ENCODE results near the gene GABRA5. TPM values are rescaled to one million over a fixed set of nuclear protein-coding genes. Genes with fewer than 3 reads are reported as not detected.

The GABRA5 gene
- polyA plus RNA-seq, 1 donor from 2014 or later, result 25.3 TPM

GRCh38 chr15:26945046-26945445 lies 78.2 kb downstream of the GABRA5 start:
- Histone ChIP-seq H3K27me3 (ENCODE audit: insufficient read depth, low read depth, low read length) (no peaks in the 10 kb centered on the region), H3K79me2 (replicated peaks; ENCODE audit: insufficient read depth, low read length) (no peaks in the 10 kb centered on the region), H2AFZ (ENCODE audit: low read depth, low read length) (no peak overlapping the region), H3K4me2 (ENCODE audit: low read length) (no peak overlapping the region), H3K9ac (ENCODE audit: low read length) (no peak overlapping the region), H3K4me3 (ENCODE audit: low read length) (no peak overlapping the region), H4K20me1 (ENCODE audit: insufficient read depth) (no peaks in the 10 kb centered on the region), H3K27ac (ENCODE audit: low read length) (no peak overlapping the region), H3K36me3 (ENCODE audit: insufficient read depth, low read length) (no peaks in the 10 kb centered on the region), H3F3A (ENCODE audit: insufficient read depth, low read length, poor library complexity, severe bottlenecking) (no peaks in the 10 kb centered on the region), H3K9me3 (ENCODE audit: low read length) (no peaks in the 10 kb centered on the region), H3K9me2 (ENCODE audit: insufficient read depth, low read length) (no peaks in the 10 kb centered on the region)
- TF ChIP-seq POLR2AphosphoS5 (IDR thresholded peaks at IDR 0.05) (no peak), MXI1 (conservative IDR thresholded peaks at IDR 0.05; ENCODE audit: poor library complexity, severe bottlenecking) (no peak), CTCF (IDR thresholded peaks at IDR 0.05; ENCODE audit: poor library complexity, severe bottlenecking) (no peak)

DNA sequence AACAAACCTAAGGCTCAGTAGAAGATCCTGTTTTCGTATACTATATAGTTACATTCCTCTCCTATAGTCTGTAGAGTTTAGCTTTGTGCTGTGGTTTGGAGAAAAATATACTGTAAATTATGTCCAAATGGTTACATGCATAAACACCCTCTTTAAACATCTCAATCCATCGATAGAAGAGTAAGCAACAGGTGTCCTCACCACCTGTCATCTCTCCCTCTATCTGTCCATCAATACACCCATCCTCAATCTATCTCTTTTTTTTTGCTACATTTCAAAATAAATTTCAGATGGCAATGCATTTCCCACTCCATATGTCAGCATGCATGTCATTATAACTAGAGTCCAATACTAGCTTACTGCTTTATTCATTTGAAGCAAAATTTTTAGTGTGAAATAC lies 83.1 kb downstream of the GABRA5 start:
- no peaks in the 10 kb centered on the region for H3K9me3 ChIP-seq (ENCODE audit: low read length)
- H3K9ac ChIP-seq (ENCODE audit: low read length), result no peak overlapping the region
- H3K9me2 ChIP-seq (ENCODE audit: insufficient read depth, low read length), result no peaks in the 10 kb centered on the region
- H3F3A ChIP-seq (ENCODE audit: insufficient read depth, low read length, poor library complexity, severe bottlenecking), result no peaks in the 10 kb centered on the region
- no peaks in the 10 kb centered on the region for H3K79me2 ChIP-seq (replicated peaks; ENCODE audit: insufficient read depth, low read length)
- H4K20me1 ChIP-seq (ENCODE audit: insufficient read depth), result no peaks in the 10 kb centered on the region
- H3K36me3 ChIP-seq (ENCODE audit: insufficient read depth, low read length), result no peaks in the 10 kb centered on the region
- no peaks in the 10 kb centered on the region for H3K27me3 ChIP-seq (ENCODE audit: insufficient read depth, low read depth, low read length)
- no peak overlapping the region for H2AFZ ChIP-seq (ENCODE audit: low read depth, low read length)
- no peak overlapping the region for H3K27ac ChIP-seq (ENCODE audit: low read length)
- TF ChIP-seq REST (IDR thresholded peaks at IDR 0.05; ENCODE audit: borderline replicate concordance) (no peak), SMC3 (conservative IDR thresholded peaks at IDR 0.05; ENCODE audit: poor library complexity) (no peak), EP300 (conservative IDR thresholded peaks at IDR 0.05; ENCODE audit: poor library complexity, severe bottlenecking) (no peak), RAD21 (conservative IDR thresholded peaks at IDR 0.05) (no peak), MXI1 (conservative IDR thresholded peaks at IDR 0.05; ENCODE audit: poor library complexity, severe bottlenecking) (no peak), EZH2 (IDR thresholded peaks at IDR 0.05; ENCODE audit: borderline replicate concordance, insufficient read depth, low read length, poor library complexity, severe bottlenecking) (no peak), CTCF (IDR thresholded peaks at IDR 0.05; ENCODE audit: poor library complexity, severe bottlenecking) (no peak), TAF1 (IDR thresholded peaks at IDR 0.05; ENCODE audit: low read depth) (no peak)
- no peak overlapping the region for H3K4me2 ChIP-seq (ENCODE audit: low read length)
- H3K4me3 ChIP-seq (ENCODE audit: low read length), result no peak overlapping the region

Measured in neural cell (in vitro differentiated cells).